ENCODE measurements around the gene MNX1.

DNA sequence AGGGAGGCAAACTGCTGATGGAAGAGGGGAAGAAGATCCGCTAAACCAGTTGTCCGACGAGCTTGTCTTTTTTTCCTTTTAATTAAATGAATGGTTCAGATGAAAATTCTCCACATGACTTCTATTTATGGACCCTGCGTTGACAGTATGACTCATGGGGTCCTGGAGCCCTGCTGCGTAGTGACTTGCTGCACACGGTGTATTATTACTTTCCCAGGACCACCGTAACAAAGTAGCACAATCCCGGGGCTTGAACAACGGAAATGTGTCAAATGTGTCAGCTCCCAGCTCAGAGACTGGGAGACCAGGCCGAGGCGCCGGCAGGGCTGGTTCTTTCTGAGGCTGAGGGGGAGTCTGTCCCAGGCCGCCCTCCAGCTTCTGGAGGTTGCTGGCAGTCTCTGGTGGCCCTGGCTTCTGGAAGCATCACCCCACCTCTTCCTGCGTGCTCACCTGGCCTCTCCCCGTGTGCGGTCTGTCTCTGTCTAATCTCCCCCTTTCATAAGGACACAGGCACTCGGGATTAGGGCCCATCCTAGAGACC lies 33.8 kb upstream of the MNX1 start:
- TF ChIP-seq, protein P1, sequence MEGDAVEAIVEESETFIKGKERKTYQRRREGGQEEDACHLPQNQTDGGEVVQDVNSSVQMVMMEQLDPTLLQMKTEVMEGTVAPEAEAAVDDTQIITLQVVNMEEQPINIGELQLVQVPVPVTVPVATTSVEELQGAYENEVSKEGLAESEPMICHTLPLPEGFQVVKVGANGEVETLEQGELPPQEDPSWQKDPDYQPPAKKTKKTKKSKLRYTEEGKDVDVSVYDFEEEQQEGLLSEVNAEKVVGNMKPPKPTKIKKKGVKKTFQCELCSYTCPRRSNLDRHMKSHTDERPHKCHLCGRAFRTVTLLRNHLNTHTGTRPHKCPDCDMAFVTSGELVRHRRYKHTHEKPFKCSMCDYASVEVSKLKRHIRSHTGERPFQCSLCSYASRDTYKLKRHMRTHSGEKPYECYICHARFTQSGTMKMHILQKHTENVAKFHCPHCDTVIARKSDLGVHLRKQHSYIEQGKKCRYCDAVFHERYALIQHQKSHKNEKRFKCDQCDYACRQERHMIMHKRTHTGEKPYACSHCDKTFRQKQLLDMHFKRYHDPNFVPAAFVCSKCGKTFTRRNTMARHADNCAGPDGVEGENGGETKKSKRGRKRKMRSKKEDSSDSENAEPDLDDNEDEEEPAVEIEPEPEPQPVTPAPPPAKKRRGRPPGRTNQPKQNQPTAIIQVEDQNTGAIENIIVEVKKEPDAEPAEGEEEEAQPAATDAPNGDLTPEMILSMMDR (IDR thresholded peaks at IDR 0.05): no peak
- TF ChIP-seq POLR2AphosphoS5 (IDR thresholded peaks at IDR 0.05): no peak

Measured in sigmoid colon (tissue), 4 donors.